HepG2 (cell line): ENCODE data around the gene CD46.

ENCODE experiments used
- CTCF ChIP-seq: sonication (generic); formaldehyde crosslinking; IDR thresholded peaks from 2 replicates; pipeline ENCODE4 v1.5.0; 2020; ENCODE audit warnings: mild to moderate bottlenecking, missing genetic modification reagents, moderate library complexity
- MAFK ChIP-seq, 2 experiments: IDR thresholded peaks in 1 of 2; conservative IDR thresholded peaks in 1 of 2; 2 replicates each; pipeline ENCODE4 v1.6.1; 2011; ENCODE audit warnings: improper control_type of control experiment in 2 of 2, low read length in 2 of 2
- POLR2A ChIP-seq, 2 experiments: IDR thresholded peaks; 2 replicates each; pipeline ENCODE4 v1.6.1; 2011; ENCODE audit warnings: low read depth in 2 of 2, low read length in 2 of 2, mild to moderate bottlenecking in 1 of 2, moderate library complexity in 1 of 2; ENCODE audit not compliant: insufficient read depth in 1 of 2
- SP5 ChIP-seq: IDR thresholded peaks from 2 replicates; pipeline ENCODE4 v1.6.1; 2016; ENCODE audit warnings: low read depth, borderline replicate concordance
- TARDBP ChIP-seq: sonication (generic); formaldehyde crosslinking; IDR thresholded peaks from 2 replicates; pipeline ENCODE4 v1.8.0; 2022; ENCODE audit warnings: mild to moderate bottlenecking, missing genetic modification reagents
- USF2 ChIP-seq, 2 experiments: sonication (generic) in 1 of 2; formaldehyde crosslinking in 1 of 2; IDR thresholded peaks; 2 replicates each; pipeline versions ENCODE4 v1.5.1 to v1.6.1; 2011 to 2020; ENCODE audit warnings: borderline replicate concordance in 1 of 2, low read depth in 1 of 2, low read length in 1 of 2, mild to moderate bottlenecking in 1 of 2, missing genetic modification reagents in 1 of 2, moderate library complexity in 1 of 2
- ZNF749 ChIP-seq: sonication (generic); formaldehyde crosslinking; IDR thresholded peaks from 2 replicates; pipeline ENCODE4 v1.8.0; 2022; ENCODE audit warnings: mild to moderate bottlenecking, missing genetic modification reagents, moderate library complexity, borderline replicate concordance
- TF ChIP-seq, protein P1 (sequence below): sonication (generic); formaldehyde crosslinking; IDR thresholded peaks from 2 replicates; pipeline ENCODE4 v1.9.0; 2021; ENCODE audit warnings: missing genetic modification reagents, borderline replicate concordance

GRCh38 chr1:207822124-207822601, 70.3 kb downstream of the CD46 start:
- no peak for TF ChIP-seq POLR2A (IDR thresholded peaks at IDR 0.05; ENCODE audit: insufficient read depth in 1 of 2, low read depth in 2 of 2, low read length in 2 of 2)
- TF ChIP-seq, protein P1, sequence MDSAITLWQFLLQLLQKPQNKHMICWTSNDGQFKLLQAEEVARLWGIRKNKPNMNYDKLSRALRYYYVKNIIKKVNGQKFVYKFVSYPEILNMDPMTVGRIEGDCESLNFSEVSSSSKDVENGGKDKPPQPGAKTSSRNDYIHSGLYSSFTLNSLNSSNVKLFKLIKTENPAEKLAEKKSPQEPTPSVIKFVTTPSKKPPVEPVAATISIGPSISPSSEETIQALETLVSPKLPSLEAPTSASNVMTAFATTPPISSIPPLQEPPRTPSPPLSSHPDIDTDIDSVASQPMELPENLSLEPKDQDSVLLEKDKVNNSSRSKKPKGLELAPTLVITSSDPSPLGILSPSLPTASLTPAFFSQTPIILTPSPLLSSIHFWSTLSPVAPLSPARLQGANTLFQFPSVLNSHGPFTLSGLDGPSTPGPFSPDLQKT (CRISPR knock-in tag) = no peak
- no peak for TF ChIP-seq MAFK (conservative IDR thresholded peaks at IDR 0.05 in 1 of 2, IDR thresholded peaks at IDR 0.05 in 1 of 2; ENCODE audit: low read length in 2 of 2)
- no peak for TF ChIP-seq CTCF
- TF ChIP-seq USF2 (IDR thresholded peaks at IDR 0.05; ENCODE audit: low read depth, low read length) = no peak
- no peak for TF ChIP-seq USF2 (CRISPR knock-in tag; IDR thresholded peaks at IDR 0.05; ENCODE audit: borderline replicate concordance)
- no peak for TF ChIP-seq SP5 (CRISPR knock-in tag)
- TF ChIP-seq TARDBP (CRISPR knock-in tag) = no peak
- no peak for TF ChIP-seq ZNF749 (CRISPR knock-in tag)
